ENCODE data around the gene SEPTIN3.
"Not testable (repeated sequence)": the region's sequence is repeated elsewhere in the genome, so short reads cannot be mapped to it uniquely, and the experiment has no call there.

Gene SEPTIN3

GRCh38 chr22:41939981-41940831 lies 29.0 kb upstream of the SEPTIN3 start:
- H3K4me3 ChIP-seq (ENCODE audit: low read length), result no peak overlapping the region

GRCh38 chr22:41940832-41941765 lies 28.1 kb upstream of the SEPTIN3 start:
- DNase-seq (ENCODE audit: low read depth, low spot score), result peak; percentile 72

More at GRCh38 chr22:41939981-41940831, 29.0 kb upstream of the SEPTIN3 start:
- DNase-seq (ENCODE audit: low read depth, low spot score), result no peak

GRCh38 chr22:41943661-41944209 lies 25.5 kb upstream of the SEPTIN3 start:
- no peak overlapping the region for H3K4me3 ChIP-seq (ENCODE audit: low read length)
- no peak for DNase-seq (ENCODE audit: low read depth, low spot score)

More at GRCh38 chr22:41940832-41941765, 28.1 kb upstream of the SEPTIN3 start:
- no peak overlapping the region for H3K4me3 ChIP-seq (ENCODE audit: low read length)

GRCh38 chr22:41946629-41947423 lies 22.4 kb upstream of the SEPTIN3 start, which contains the start of gene CENPM:
CENPM (minus strand) TSS chr22:41947152; CDS start chr22:41947076, 76 bp downstream.
- peak within 1 kb of the TSS; percentile 98 for H3K4me3 ChIP-seq (ENCODE audit: low read length)
- DNase-seq (ENCODE audit: low read depth, low spot score), result peak; percentile 92

- DNase-seq (ENCODE audit: low read depth, low spot score), result no peak
- H3K4me3 ChIP-seq (ENCODE audit: low read length), result peak overlapping the region; percentile 98
These were observed 21.7 kb upstream of the SEPTIN3 start for GRCh38 chr22:41947424-41948080.

GRCh38 chr22:41948142-41948541 lies 21.1 kb upstream of the SEPTIN3 start:
- DNase-seq (ENCODE audit: low read depth, low spot score), result no peak
- H3K4me3 ChIP-seq (ENCODE audit: low read length), result peak overlapping the region; percentile 98

GRCh38 chr22:41948928-41949296 lies 20.3 kb upstream of the SEPTIN3 start:
- not testable (repeated sequence) for DNase-seq (ENCODE audit: low read depth, low spot score); H3K4me3 ChIP-seq (ENCODE audit: low read length)

GRCh38 chr22:41949297-41949965 lies 19.8 kb upstream of the SEPTIN3 start:
- no peak for DNase-seq (ENCODE audit: low read depth, low spot score)
- no peak overlapping the region for H3K4me3 ChIP-seq (ENCODE audit: low read length)

GRCh38 chr22:41951898-41952474 lies 17.3 kb upstream of the SEPTIN3 start, which contains the start of gene SMIM45:
SMIM45 (plus strand) TSS chr22:41952150.
- no peak for DNase-seq (ENCODE audit: low read depth, low spot score)
- no peak within 1 kb of the TSS for H3K4me3 ChIP-seq (ENCODE audit: low read length)

GRCh38 chr22:41952713-41953112 lies 16.5 kb upstream of the SEPTIN3 start:
- no peak for DNase-seq (ENCODE audit: low read depth, low spot score)
- no peak overlapping the region for H3K4me3 ChIP-seq (ENCODE audit: low read length)

GRCh38 chr22:41957941-41958556 lies 11.2 kb upstream of the SEPTIN3 start:
- no peak for DNase-seq (ENCODE audit: low read depth, low spot score)
- H3K4me3 ChIP-seq (ENCODE audit: low read length), result peak overlapping the region; percentile 27

- DNase-seq (ENCODE audit: low read depth, low spot score), result no peak
- no peak overlapping the region for H3K4me3 ChIP-seq (ENCODE audit: low read length)
These were observed 5.7 kb upstream of the SEPTIN3 start for GRCh38 chr22:41963453-41964111.

- DNase-seq (ENCODE audit: low read depth, low spot score), result no peak
- H3K4me3 ChIP-seq (ENCODE audit: low read length), result no peak overlapping the region
These were observed 5.1 kb upstream of the SEPTIN3 start for GRCh38 chr22:41964112-41964491.

GRCh38 chr22:41966225-41966606 lies 3.0 kb upstream of the SEPTIN3 start:
- no peak overlapping the region for H3K4me3 ChIP-seq (ENCODE audit: low read length)
- no peak for DNase-seq (ENCODE audit: low read depth, low spot score)

- peak; percentile 66 for DNase-seq (ENCODE audit: low read depth, low spot score)
- H3K4me3 ChIP-seq (ENCODE audit: low read length), result no peak overlapping the region
These were observed 2.5 kb upstream of the SEPTIN3 start for GRCh38 chr22:41966607-41967240.

- DNase-seq (ENCODE audit: low read depth, low spot score), result no peak
- H3K4me3 ChIP-seq (ENCODE audit: low read length), result no peak overlapping the region
These were observed 642 bp upstream of the SEPTIN3 start for GRCh38 chr22:41968601-41969000.

Data from Jurkat, Clone E6-1 (cell line).